ENCODE data around the gene KRR1.

Gene KRR1

GRCh38 chr12:75548879-75549278 lies 37.5 kb upstream of the KRR1 start:
- Histone ChIP-seq H3K27me3 (replicated peaks; ENCODE audit: control insufficient read depth, insufficient read depth, low read length) (no peaks in the 10 kb centered on the region), H3K4me3 (replicated peaks; ENCODE audit: low read depth, low read length) (no peak overlapping the region), H3K36me3 (ENCODE audit: control insufficient read depth, insufficient read depth, low read length) (no peaks in the 10 kb centered on the region)
- no peak for TF ChIP-seq CTCF (IDR thresholded peaks at IDR 0.05; ENCODE audit: insufficient read depth, low read length, poor library complexity, severe bottlenecking)
- DNase-seq (ENCODE audit: extremely low read depth, insufficient read length) = no peak

GRCh38 chr12:75545636-75546035 lies 34.2 kb upstream of the KRR1 start:
- H3K36me3 ChIP-seq (ENCODE audit: control insufficient read depth, insufficient read depth, low read length) = no peaks in the 10 kb centered on the region
- DNase-seq (ENCODE audit: extremely low read depth, insufficient read length) = no peak
- no peaks in the 10 kb centered on the region for H3K27me3 ChIP-seq (replicated peaks; ENCODE audit: control insufficient read depth, insufficient read depth, low read length)
- H3K4me3 ChIP-seq (replicated peaks; ENCODE audit: low read depth, low read length) = no peak overlapping the region
- TF ChIP-seq CTCF (IDR thresholded peaks at IDR 0.05; ENCODE audit: insufficient read depth, low read length, poor library complexity, severe bottlenecking) = no peak

DNA sequence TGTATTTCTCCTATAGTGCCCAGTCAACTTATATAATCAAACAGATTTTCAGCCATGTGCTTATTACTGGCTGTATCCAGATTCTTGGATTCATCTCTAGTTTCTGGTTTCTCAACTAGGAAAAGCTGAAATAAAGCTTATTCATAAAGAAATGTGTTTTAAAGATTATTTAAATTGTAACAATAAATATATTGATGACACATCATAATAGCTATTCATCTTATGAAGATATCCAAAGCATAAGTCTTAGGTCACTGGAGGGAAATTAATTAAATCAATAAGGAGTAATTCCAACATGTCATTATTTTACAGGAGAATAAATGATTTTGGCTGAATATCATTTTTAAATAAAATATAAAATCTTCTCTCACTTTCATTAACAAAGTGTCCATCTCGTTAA lies 32.1 kb upstream of the KRR1 start:
- no peak overlapping the region for H3K4me3 ChIP-seq (replicated peaks; ENCODE audit: low read depth, low read length)
- H3K36me3 ChIP-seq (ENCODE audit: control insufficient read depth, insufficient read depth, low read length) = no peaks in the 10 kb centered on the region
- no peak for TF ChIP-seq CTCF (IDR thresholded peaks at IDR 0.05; ENCODE audit: insufficient read depth, low read length, poor library complexity, severe bottlenecking)
- no peaks in the 10 kb centered on the region for H3K27me3 ChIP-seq (replicated peaks; ENCODE audit: control insufficient read depth, insufficient read depth, low read length)
- no peak for DNase-seq (ENCODE audit: extremely low read depth, insufficient read length)

DNA sequence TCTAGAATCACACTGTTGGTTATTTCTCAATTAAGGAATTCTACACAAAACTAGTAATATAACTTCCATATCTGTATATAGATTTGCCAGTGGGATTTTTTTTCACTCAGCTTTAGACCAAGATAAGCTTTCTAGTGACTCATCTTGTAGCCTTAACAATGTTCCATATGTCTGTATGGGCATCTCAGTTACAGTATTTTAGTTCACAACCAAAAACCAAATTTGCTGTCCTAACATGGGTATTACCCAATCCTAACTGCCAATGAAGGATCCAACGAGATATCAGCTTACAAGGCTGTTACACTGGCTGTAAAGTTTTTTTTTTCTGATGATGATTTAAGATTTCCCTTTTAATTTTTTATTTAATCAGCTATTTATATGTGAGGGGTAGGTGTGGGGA lies 31.5 kb upstream of the KRR1 start:
- no peaks in the 10 kb centered on the region for H3K27me3 ChIP-seq (replicated peaks; ENCODE audit: control insufficient read depth, insufficient read depth, low read length)
- no peaks in the 10 kb centered on the region for H3K36me3 ChIP-seq (ENCODE audit: control insufficient read depth, insufficient read depth, low read length)
- no peak for DNase-seq (ENCODE audit: extremely low read depth, insufficient read length)
- no peak overlapping the region for H3K4me3 ChIP-seq (replicated peaks; ENCODE audit: low read depth, low read length)
- no peak for TF ChIP-seq CTCF (IDR thresholded peaks at IDR 0.05; ENCODE audit: insufficient read depth, low read length, poor library complexity, severe bottlenecking)

DNA sequence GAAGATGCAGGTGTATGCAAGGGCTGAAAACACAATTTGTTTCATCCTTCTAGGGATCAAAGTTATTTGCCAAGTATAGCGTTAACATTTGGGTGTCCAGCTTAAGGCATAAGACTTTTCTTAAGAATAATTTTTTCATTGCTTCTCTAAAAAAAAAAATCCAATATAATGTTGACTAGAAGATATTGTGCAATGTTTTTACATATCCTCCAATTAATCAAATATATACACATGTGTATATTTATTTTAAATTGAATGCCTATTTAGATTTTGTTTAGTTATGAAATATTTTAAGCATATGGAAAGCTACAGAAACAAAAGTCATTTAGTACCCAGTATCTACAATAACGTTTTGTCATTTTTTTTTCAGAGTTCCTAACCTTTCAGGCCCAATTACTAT lies 28.5 kb upstream of the KRR1 start:
- DNase-seq (ENCODE audit: extremely low read depth, insufficient read length) = no peak

More for the DNA sequence above, 28.5 kb upstream of the KRR1 start:
- Histone ChIP-seq H3K27me3 (replicated peaks; ENCODE audit: control insufficient read depth, insufficient read depth, low read length) (no peaks in the 10 kb centered on the region), H3K36me3 (ENCODE audit: control insufficient read depth, insufficient read depth, low read length) (no peaks in the 10 kb centered on the region), H3K4me3 (replicated peaks; ENCODE audit: low read depth, low read length) (no peak overlapping the region)
- TF ChIP-seq CTCF (IDR thresholded peaks at IDR 0.05; ENCODE audit: insufficient read depth, low read length, poor library complexity, severe bottlenecking) = no peak

Data from GM06990 (cell line).